Measurements from ENCODE around the gene JUNB.
"Not testable (repeated sequence)": the region's sequence is repeated elsewhere in the genome, so short reads cannot be mapped to it uniquely, and the experiment has no call there.

JUNB gene

DNA sequence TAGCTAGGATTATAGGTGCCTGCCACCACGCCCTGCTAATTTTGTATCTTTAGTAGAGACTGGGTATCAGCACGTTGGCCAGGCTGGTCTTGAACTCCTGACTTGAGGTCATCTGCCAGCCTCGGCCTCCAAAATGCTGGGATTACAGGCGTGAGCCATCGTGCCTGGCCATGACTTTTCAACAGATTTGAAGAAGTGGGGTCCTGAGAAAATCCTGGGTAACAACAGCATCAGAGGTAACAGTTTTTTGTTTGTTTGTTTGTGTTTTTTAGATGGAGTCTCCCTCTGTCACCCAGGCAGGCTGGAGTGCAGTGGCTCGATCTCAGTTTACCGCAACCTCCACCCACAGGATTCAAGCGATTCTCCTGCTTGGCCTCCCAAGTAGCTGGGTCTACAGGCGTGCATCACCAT is 3.7 kb downstream of the JUNB start (continued):
- TF ChIP-seq TSHZ2 (CRISPR knock-in tag; IDR thresholded peaks at IDR 0.05) (no peak), PPARA (CRISPR knock-in tag; IDR thresholded peaks at IDR 0.05; ENCODE audit: borderline replicate concordance) (no peak), TOX (CRISPR knock-in tag; IDR thresholded peaks at IDR 0.05; ENCODE audit: borderline replicate concordance) (no peak), GLIS3 (CRISPR knock-in tag; IDR thresholded peaks at IDR 0.05) (no peak)

- ATAC-seq = peak; percentile 29
- TF ChIP-seq, protein P1, sequence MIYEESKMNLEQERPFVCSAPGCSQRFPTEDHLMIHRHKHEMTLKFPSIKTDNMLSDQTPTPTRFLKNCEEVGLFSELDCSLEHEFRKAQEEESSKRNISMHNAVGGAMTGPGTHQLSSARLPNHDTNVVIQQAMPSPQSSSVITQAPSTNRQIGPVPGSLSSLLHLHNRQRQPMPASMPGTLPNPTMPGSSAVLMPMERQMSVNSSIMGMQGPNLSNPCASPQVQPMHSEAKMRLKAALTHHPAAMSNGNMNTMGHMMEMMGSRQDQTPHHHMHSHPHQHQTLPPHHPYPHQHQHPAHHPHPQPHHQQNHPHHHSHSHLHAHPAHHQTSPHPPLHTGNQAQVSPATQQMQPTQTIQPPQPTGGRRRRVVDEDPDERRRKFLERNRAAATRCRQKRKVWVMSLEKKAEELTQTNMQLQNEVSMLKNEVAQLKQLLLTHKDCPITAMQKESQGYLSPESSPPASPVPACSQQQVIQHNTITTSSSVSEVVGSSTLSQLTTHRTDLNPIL (CRISPR knock-in tag; IDR thresholded peaks at IDR 0.05; ENCODE audit: low read depth) = no peak
- TF ChIP-seq GLIS3 (CRISPR knock-in tag; IDR thresholded peaks at IDR 0.05) (no peak), RARB (CRISPR knock-in tag; IDR thresholded peaks at IDR 0.05) (no peak), TSHZ2 (CRISPR knock-in tag; IDR thresholded peaks at IDR 0.05) (no peak), ARNTL (CRISPR knock-in tag; IDR thresholded peaks at IDR 0.05; ENCODE audit: borderline replicate concordance, low read depth) (no peak), BACH2 (CRISPR knock-in tag; IDR thresholded peaks at IDR 0.05; ENCODE audit: borderline replicate concordance) (no peak), TCF4 (CRISPR knock-in tag; IDR thresholded peaks at IDR 0.05; ENCODE audit: borderline replicate concordance) (no peak), ZNF70 (CRISPR knock-in tag; IDR thresholded peaks at IDR 0.05) (no peak), ZC3H10 (CRISPR knock-in tag; IDR thresholded peaks at IDR 0.05) (no peak), PPARA (CRISPR knock-in tag; IDR thresholded peaks at IDR 0.05; ENCODE audit: borderline replicate concordance) (no peak), ZFP3 (CRISPR knock-in tag; IDR thresholded peaks at IDR 0.05) (no peak), CSDC2 (CRISPR knock-in tag; IDR thresholded peaks at IDR 0.05) (no peak)
- TF ChIP-seq, protein P2, sequence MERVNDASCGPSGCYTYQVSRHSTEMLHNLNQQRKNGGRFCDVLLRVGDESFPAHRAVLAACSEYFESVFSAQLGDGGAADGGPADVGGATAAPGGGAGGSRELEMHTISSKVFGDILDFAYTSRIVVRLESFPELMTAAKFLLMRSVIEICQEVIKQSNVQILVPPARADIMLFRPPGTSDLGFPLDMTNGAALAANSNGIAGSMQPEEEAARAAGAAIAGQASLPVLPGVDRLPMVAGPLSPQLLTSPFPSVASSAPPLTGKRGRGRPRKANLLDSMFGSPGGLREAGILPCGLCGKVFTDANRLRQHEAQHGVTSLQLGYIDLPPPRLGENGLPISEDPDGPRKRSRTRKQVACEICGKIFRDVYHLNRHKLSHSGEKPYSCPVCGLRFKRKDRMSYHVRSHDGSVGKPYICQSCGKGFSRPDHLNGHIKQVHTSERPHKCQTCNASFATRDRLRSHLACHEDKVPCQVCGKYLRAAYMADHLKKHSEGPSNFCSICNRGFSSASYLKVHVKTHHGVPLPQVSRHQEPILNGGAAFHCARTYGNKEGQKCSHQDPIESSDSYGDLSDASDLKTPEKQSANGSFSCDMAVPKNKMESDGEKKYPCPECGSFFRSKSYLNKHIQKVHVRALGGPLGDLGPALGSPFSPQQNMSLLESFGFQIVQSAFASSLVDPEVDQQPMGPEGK (CRISPR knock-in tag; IDR thresholded peaks at IDR 0.05; ENCODE audit: borderline replicate concordance) = no peak
Measured at GRCh38 chr19:12796146-12797071, 5.1 kb downstream of the JUNB start.

DNA sequence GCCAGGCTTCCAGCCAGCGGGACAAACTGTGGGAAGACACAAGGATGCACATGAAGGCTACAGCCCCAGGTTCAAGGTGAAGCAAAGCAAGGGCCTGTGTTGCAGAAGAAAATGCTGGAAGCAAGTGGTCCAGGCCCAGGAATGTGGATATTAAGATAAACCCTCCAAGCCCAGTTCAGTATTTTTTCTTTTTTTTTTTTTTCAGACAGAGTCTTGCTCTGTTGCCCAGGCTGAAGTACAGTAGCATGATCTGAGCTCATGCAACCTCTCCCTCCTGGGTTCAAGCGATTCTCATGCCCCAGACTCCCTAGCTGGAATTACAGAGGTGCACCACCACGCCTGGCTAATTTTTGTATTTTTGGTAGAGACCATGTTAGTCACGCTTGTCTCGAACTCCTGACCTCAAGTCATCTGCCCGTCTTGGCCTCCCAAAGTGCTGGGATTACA is 5.9 kb downstream of the JUNB start:
- TF ChIP-seq RARB (CRISPR knock-in tag; IDR thresholded peaks at IDR 0.05) (no peak), GLIS3 (CRISPR knock-in tag; IDR thresholded peaks at IDR 0.05) (no peak), ARNTL (CRISPR knock-in tag; IDR thresholded peaks at IDR 0.05; ENCODE audit: borderline replicate concordance, low read depth) (no peak), TCF4 (CRISPR knock-in tag; IDR thresholded peaks at IDR 0.05; ENCODE audit: borderline replicate concordance) (no peak), ZNF70 (CRISPR knock-in tag; IDR thresholded peaks at IDR 0.05) (no peak)
- ATAC-seq = no peak

DNA sequence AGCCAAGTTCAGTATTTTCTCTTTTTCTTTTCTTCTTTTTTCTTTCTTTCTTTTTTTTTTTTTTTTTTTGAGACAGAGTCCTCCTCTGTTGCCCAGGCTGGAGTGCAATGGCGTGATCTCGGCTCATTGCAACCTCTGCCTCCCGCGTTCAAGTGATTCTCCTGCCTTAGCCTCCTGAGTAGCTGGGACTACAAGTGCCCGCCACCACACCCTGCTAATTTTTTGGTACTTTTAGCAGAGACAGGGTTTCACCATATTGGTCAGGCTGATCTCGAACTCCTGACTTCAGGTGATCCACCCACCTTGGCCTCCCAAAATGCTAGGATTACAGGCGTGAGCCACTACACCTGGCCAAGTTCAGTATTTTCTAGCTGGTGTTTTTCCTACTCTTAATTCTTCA is 6.3 kb downstream of the JUNB start:
- ATAC-seq = not testable (repeated sequence)
